Activated T-helper 1 cell treated with Interleukin-2 at 50 U/mL for 16 hours (primary cell): ENCODE data around the gene NINJ2.
A peak's percentile ranks its signal among the peaks of the same experiment; 100 is the strongest.
"Not testable (repeated sequence)": the region's sequence is repeated elsewhere in the genome, so short reads cannot be mapped to it uniquely, and the experiment has no call there.

Source experiments
- DNase-seq: peaks from one replicate; pipeline ENCODE4 v3.0.0-alpha.2; 2020; ENCODE audit warnings: low read depth

Gene NINJ2

DNA sequence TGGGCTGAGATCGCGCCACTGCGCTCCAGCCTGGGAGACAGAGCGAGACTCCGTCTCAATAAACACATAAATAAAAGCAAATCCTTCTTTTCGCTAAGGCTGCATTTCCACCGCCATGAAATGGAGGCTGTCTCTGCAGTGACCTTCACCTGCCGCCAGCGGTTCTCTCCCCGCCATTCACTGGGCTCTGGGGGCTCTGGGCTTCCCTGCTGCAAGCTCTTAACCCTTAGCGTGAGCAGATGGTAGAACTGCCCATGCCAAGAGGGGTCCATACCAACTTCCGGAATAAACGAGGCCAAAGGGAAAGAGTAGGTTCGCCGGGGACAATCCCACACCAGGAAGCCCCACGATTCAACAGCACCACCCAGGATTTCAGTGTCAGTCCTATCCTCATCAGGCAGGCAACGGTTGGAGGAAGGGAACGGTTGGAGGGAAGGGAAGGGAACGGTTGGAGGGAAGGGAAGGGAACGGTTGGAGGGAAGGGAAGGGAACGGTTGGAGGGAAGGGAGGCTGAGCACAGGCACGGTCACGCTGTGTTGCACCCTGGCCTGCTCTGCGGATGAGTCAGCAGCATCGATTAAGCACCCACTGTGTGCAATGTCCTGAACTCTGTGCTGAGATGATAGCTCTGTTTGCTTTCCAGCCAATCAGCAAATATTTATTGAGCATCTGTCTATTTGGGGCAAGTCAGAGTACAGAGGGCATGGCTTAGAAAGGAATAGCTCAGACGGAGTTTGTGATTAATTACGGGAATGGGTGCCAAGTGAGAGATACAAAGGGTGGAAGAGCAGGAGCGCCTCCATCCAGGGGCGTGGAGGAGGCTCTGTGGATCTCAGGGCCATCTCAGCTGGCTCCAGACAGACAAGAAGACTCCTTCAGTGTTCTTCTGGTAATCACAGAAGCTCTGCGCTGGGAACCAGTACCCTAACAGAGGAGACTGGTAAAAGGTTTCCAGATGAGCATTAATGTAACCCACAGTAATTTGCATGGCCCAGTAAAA, 77.9 kb downstream of the NINJ2 start:
- no peak for DNase-seq

DNA sequence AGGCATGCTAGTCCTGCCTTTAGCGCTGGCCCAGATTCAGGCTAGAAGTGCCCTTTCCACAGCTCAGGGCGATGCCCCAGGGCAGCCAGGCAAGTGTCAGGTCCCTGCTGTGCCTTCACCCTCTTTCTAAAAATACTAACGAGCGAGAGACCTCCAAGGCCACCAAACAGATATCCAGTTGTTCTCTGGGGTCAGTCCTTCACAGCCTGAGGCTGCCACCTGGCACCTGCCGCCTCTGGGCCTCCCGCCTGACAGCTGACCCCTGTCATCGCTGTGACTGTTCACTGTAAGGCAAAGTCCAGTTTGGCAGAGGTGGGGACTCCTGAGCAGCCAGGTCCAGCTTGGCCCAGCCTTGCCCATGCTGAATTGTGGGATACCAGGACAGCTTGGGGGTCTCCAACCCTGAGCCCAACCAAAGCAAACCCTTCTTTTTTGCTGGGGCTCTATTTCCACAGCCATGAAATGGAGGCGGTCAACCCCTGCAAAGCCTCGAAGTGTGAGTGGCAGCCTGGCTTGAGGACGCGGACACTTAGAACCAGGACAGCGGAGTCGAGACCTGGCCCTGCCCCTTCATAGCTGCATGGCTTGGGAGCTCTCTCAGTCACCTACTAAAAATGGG, 79.9 kb downstream of the NINJ2 start:
- no peak for DNase-seq

DNA sequence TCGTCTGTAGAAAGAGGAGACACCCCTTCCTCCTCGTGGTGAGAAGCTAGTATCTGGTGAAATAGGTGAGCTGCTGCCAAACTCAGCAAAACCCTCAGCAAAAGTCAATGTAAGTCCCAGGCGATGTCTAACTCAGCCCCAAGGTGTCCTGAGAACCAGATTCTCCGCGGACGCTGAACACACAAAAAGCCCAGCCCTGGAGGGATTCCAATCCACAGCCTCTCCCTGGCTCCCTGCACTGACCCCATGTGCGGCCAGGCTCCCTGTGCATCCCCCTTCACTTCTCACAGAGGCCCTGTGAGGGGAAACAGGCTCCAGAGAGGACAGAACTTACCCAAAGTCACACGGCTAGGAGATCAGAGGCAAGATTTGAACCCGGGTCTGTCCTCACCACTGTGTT, 81.5 kb downstream of the NINJ2 start:
- DNase-seq, result no peak

DNA sequence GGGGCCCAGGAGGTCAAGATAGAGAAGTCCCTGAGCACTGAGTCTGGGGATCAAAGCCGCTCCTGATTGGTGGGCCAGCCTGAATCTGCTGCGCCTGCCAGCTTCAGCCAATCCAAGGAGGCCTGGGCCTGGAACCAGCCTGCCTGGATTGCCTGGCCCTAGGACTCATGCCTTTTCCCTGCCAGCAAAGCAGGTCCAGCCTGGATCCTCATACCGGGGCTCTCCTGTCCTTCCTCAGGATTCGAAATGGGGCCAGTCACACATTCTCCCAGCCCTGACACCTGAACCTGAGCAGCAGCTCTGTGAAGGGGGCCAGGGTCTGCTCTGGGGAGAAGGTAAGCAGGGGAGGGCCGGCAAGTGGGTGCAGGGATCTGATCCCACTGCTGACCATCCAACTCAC, 81.9 kb downstream of the NINJ2 start:
- DNase-seq, result no peak

DNA sequence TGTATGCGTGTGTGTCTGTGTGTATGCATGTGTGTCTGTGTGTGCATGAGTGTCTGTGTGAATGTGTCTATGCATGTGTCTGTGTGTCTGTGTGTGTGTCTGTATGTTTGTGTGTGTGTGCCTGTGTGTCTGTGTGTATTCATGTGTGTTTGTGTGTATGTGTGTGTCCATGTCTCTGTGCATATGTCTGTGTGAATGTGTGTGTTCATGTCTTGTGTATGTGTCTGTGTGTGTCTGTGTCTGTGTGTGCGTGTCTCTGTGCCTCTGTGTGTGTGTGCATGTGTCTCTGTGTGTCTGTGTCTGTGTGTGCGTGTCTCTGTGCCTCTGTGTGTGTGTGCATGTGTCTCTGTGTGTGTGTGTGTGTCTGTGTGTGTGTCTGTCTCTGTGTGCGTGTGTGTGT, 82.4 kb downstream of the NINJ2 start:
- DNase-seq, result no peak

DNA sequence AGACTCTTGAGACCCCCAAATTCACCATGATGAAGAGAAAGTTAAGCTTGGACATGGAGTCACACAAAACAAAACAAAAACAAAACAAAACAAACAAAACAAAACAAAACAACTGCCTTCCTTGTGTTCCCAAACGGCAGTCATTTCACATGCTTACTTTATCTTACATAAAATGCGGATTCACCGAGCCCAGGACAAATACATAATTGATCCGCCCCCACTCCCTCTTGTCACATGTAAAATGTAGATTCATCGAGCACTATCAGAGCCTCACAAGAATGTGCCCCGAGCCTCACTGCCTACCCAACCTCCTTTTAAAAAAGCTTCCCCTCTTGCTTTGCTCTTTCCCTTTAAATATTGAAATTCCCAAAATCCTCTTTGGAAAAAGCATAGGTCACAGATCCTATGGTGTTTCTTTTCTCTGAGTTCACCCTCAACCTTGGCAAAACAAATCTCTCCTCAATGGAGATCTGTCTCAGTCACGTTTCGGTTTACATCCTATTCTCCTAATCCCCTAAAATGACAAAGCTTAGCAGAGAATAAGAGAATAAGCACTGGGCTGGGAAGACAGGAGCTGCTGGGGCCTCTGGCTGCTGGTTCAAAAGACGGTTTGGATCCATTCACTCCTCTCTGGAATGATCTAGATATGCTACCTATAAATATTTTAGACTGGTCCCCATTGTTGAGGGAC, 83.7 kb downstream of the NINJ2 start:
- no peak for DNase-seq

DNA sequence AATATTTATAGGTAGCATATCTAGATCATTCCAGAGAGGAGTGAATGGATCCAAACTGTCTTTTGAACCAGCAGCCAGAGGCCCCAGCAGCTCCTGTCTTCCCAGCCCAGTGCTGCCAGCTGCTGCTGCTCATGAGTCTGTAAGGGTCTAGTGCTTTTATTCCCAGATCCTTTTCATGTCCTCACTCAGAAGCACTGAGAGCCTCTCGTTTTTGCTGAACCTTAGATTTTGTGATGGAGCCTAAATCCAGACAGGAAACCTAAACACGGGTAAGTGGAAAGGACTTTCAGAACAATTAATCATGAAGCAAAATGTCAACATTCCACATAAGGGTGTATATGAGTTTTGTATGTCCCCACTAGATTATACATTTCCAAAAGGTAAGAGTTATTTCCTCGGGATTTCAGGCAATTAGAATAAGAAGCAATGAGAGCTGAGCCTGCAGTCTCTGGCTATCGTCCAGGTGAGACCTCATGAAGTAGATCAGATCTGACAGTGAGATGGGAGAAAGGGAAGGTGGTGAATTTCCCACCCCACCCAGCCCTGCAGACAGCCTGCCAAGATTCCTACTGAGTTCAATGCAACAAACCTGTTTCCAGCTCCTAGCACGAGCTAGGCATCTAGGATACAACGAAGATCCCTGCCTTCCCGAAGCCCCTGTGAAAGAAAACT, 84.4 kb downstream of the NINJ2 start:
- DNase-seq, result no peak

DNA sequence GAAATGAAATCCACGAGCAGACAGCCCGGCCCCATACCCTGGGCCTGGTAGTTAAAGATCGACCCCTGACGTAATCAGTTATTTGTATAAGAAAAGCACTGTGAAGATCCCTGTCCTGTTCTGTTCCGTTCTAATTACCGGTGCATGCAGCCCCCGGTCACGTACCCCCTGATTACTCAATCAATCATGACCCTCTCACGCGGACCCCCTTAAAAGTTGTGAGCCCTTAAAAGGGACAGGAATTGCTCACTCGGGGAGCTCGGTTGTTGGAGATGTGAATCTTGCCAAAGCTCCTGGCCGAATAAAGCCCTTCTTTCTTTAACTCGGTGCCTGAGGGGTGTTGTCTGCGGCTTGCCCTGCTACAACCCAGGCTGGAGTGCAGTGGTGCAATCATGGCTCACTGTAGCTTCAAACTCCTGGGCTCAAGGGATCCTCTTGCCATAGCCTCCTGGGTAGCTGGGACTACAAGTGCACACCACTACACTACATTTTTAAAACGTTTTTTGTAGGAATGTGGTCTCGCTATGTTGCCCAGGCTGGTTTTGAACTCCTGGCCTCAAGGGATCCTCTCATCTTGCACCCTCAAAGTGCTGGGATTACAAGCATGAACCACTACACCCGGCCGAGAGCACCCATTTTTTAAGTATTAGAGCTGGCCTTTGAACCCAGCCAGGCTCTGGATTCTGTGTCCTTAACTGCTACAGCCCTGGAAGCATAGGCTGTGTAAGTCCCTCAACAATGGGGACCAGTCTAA, 85.1 kb downstream of the NINJ2 start:
- DNase-seq, result not testable (repeated sequence)

DNA sequence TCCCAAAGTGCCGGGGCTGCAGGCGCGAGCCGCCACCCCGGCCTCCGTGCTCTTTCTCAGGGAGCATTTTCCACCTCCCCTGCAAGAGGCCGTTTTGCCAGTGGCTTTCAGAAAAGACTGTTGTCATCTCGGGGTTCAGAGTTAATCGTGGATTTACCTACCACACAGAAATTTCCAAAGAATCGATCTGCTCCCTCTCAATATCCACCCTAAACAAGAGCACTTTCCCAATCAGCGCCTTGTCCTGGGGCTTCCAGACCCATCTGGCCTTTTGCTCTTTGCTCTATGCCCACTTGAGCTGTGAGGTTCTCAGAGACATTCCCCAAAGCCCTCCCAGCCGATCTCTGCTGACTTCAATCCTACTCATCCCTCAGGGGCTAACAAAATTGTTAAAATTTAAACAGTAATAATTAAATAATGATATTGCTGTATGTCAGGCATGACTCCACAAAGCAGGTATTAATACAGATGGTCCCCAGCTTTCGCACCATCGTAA, 86.6 kb downstream of the NINJ2 start:
- DNase-seq, result no peak

DNA sequence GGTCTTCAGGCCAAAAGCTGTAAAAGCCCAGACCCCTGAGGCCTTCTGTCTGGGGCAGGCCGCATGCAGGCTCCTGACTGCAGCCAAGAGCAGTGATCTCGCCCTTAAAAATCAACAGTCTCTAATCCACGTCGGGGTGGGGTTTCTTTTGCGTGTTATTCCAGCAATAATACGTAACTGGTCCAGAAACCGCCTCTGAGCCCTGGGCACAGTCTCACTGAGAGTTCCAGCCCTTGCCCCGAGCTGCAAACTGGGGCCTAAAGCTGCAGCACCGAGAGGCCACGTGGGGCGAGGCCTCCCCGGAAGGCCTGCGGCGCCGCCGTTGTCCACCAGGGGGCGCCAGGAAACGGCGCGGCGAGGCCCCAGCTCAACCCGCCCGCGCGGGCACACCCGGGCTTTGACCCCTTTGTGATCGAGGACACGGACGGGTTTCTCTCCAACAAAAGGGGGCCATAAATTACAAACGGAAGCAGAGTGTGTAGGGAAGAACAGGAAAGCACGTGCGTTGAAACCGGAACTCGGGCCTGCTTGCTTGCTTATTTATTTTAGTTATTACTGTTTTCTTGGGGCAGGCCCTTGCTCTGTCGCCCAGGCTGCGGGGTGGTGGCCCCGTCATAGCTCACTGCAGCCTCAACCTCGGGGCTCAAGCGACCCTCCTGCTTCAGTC, 87.2 kb downstream of the NINJ2 start:
- DNase-seq, result peak; percentile 81

DNA sequence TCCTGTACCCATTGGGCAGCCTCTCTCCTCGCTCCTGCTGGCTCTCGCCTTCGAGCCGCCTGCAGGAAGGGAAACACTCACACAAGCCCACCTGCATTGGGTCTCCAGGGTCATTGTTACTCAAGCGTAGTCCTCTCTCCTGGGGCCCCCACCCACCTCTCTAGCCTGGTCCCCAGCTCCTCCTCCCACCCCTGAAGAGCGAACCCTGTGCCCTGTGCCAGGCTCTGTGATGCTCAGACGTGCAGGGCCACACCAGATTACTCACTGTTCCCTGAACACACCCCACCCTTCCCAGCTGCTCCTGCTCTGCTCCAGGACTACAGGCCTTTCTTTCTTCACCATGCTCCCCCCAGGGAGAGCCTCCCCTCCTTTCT, 88.1 kb downstream of the NINJ2 start:
- no peak for DNase-seq

DNA sequence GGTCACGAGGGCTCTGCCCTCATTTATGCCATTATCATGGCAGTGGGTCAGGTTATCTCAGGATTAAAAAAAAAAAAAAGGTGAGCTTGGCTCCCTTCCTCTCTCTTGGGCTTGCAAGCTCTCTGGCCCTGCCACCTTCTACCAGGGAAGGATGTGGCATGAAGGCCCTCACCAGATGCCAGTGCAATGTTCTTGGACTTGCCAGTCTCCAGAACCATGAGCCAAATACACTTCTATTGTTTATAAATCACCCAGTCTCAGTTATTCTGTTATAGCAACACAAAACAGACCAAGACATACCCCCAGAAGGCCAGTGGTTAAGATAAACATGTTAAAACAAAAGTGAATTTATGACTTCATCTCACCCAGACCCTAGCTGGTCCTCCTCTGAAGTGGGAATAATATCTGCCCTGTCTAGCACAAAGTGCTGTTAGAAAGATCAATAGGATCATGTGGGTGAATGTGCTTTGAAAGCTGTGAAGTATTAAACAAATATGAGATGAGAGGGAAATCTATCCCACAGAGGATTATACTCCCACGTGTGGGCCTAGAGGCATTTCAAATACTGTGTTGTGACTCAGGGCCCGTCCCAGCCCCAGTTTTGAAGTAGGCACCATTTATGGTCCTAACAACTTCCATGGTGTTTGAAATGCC, 88.6 kb downstream of the NINJ2 start:
- no peak for DNase-seq

DNA sequence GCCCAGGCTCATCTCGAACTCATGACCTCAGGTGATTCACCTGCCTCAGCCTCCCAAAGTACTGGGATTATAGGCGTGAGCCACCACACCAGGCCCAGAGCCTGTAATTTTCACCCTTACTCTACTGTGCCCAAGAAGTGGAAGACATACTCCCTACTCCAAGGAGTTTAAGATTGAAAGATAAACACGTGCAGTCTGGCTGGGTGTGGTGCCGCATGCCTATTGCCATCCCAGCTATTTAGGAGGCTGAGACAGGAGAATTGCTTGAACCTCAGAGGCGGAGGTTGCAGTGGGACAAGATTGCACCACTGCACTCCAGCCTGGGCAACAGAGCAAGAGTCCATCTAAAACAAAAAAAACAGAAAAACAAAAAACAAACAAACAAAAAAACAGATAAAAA, 90.0 kb downstream of the NINJ2 start:
- DNase-seq, result no peak

DNA sequence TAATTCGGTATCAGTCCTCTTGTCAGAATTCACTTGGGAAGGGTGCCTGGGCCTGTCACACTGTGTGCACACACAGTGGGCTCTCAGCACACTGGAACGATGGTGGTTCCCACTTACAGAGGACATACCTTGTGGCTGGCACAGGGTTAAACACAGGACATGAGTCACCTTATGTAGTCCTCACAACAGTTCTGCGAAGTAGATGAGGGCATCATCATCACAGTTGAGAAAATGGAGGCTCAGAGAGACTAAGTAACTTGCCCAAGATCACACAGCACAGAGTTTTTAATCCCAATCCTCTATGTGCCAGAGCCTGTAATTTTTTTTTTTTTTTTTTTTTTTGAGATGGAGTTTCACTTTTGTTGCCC, 90.7 kb downstream of the NINJ2 start:
- no peak for DNase-seq

DNA sequence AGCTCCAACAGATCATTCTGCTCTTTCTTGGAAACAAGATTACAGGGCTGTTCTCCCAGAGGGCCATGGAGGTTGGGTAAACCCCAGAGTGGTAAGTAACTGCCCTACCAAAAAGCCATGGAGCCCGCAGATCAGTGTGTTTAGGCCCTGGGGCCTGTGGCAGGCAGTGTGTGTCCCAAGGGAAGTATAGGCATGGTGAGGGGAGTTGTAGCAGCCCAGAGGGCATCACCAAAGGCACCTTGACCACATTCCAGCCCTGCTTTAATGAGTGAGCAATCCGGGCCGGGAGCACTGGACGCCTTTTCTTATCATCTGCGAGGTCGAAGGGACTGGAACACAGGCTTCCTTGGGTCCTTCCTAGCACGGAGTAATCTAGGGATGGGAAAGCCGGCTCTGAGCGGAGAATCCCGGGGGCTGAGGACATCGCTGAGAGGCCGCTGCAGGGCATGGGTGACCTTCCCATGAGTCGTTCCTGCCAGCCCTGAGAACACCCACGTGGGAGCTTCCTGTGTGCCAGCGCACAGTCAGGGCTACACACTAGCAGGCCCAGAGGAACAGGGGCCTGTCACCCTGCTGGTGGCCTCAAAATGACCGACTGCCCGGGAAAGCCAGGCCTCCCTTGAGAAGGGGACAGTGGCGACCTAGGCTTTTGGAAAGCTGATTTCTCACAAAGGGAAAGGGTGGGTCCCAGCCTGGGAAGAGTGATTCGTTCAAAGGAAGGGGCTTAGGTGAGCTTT, 91.3 kb downstream of the NINJ2 start:
- no peak for DNase-seq

DNA sequence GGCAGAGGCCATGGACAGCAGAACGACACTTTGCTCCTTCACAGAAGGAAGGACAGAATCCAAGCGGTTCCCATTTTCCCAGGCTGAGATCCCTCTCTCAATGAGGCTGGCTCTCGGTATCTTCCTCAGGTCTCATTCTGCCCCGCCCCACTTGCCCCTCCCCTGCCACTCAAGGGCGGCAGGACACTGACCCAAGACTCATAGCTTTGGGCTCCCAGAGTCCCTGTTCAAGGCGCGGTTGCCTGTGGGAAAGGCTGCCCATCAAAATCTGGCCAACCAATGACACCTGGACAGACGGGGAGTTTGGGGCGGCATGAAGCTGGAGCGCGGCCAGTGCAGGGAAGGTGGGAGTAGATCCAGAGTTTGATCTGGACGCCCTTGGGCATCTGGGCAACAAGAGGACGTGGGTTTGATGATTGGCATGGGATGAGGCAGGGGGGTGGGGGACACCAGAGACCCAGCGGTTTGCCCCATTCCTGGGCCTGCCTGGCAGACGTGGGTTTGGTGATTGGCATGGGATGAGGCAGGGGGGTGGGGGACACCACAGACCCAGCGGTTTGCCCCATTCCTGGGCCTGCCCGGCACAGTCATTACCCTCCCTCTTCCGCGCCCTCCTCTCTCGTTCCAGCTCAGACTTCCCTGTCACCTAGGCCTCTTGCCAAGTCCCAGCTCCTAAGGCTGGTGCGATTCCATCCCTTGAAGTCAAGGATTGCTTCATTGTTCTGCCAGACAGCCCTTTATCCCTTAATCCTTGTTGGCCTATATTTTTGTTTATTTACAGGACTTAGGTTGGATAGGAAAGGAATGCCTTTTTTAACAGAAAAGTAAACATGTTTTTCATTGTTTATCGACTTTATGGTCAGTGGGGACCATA, 92.1 kb downstream of the NINJ2 start:
- DNase-seq, result no peak

DNA sequence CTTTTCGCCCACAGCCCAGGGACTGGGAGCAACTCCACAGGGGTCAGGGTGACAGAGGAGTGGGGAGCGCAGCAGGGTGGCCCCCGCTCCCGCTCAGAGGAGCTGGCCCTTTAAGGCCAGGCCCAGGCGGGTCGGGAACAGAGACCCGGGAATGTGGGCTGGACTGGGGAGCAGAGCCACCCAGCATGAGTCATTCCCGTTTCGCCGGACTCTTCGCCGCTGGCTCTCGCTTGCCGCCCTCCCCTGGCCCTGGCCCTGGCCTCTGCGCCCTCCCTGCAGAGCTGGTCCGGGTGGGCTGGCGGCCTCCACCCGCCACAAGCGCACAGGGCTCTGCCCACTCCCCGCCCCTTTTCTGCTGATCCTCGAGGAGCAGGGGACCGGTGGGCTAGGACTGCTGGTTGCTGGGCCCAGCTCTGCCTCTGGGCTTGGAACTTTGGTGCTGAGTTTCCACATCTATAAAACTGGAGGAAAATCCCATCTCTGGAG, 92.8 kb downstream of the NINJ2 start:
- no peak for DNase-seq

DNA sequence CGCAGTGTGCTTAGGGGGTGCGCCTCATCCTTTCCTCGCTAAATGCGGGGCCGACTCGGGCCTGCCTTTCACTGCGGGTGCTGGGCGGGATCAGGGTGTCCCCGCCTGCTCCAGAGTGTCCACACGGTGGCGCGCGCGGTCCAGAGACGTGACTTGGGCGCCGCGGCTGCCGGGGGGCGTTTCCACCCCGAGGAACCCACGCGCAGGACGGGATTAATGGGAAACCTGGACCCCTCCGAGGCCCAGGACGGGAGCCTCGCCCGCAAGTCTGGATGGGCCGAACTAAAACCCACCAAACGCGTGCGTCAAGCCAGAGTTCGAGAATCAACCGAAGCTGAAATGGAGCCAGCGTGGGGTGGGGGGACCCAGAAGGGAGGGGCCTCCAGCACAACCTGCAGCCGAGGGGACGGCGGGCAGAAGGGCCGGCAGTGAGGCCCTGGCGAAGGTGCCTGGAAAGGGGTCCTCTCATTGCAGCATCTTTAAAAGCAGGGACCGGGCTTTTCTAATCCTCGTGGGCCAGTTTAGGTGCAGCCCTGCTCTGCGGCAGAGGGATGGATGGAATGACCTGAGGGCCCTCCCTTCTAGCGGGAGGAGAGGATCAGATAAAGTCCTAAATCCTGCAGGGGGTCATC, 93.3 kb downstream of the NINJ2 start:
- peak; percentile 72 for DNase-seq
